ENCODE data around the gene FGF8. TPM values are rescaled to one million over a fixed set of nuclear protein-coding genes. Genes with fewer than 3 reads are reported as not detected.
A peak's percentile ranks its signal among the peaks of the same experiment; 100 is the strongest.

FGF8 gene
- total RNA-seq, 4 donors from 2014 or later, result not detected

DNA sequence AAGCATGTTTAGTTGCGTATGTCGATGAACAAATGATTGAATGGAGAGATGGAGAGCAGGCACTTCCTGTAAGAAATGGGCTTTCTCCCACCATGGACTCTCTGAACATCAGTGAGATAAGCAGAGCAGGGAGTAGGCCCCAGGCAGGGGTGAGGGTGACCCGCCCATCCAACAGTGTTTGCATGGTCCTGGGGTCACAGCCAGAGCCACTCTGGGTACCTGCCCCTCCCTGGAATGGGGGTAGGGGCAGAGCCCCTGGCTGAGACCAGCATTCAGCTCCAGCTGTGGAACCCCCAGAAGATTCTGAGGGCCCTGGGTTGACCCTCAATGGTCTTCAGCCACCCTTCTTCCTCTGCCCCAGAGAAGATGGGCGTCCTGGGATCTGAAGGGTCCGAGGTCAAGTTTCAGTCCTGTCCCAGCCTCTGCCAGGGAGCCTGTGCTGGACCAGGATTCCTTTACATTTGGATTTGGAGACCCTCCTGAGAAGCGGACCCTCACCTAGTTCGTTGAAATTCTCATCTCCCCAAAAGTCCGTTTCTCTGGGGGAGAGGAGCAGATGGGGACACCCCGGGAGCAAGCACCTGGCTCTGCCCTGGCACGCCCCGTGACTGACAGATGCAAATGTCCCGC, 2.4 kb upstream of the FGF8 start:
- H3K4me3 ChIP-seq, result no peak overlapping the region
- H3K36me3 ChIP-seq, result no peaks in the 10 kb centered on the region
- WGBS, 2 donors, result 55 to 58% methylated on average over 11 of the region's 12 CpGs
- H3K9me3 ChIP-seq, result no peaks in the 10 kb centered on the region
- no peak overlapping the region for H3K27ac ChIP-seq
- H3K27me3 ChIP-seq, result peaks cover 0 to 65% of the 10 kb centered on the region in 2 donors
- H3K4me1 ChIP-seq, result peaks cover 0 to 74% (median 26%) of the 10 kb centered on the region in 4 donors
- no peak for DNase-seq (ENCODE audit: low spot score in 2 of 2)
- no peak for TF ChIP-seq EP300 (IDR thresholded peaks at IDR 0.05)
- TF ChIP-seq CTCF (IDR thresholded peaks at IDR 0.05), result no peak

DNA sequence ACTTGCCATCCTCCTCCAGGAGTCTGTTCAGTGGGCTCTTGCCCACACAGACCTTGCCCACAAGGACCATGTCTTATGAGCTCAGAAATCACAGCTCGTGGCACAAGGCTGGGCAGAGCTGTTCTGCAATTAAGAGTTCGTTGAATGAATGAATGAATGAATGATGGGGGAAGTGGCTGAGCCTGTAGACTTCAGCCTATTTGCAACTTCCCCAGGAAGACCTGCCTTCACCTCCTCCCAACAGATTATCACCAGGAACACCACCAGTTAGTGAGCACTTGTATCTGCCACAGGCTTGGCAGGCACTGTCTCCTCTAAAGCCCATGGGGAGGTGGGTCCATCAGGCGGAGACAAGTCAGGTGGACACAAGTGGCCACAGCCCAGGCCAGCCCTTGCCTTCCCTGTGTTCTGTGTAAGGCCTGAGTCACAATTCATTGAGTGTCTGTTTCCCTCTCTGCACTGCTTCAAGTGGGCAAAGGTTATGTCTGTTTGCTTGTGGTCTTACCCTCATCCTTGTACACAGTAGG, 1.8 kb upstream of the FGF8 start:
- 97 to 98% methylated on average over 3 of the region's 3 CpGs for WGBS, 2 donors
- Histone ChIP-seq H3K9me3 (no peaks in the 10 kb centered on the region), H3K27me3 (peaks cover 0 to 71% of the 10 kb centered on the region in 2 donors), H3K4me1 (peaks cover 0 to 71% (median 24%) of the 10 kb centered on the region in 4 donors), H3K27ac (no peak overlapping the region), H3K4me3 (no peak overlapping the region), H3K36me3 (no peaks in the 10 kb centered on the region)
- TF ChIP-seq POLR2A (IDR thresholded peaks at IDR 0.05), result no peak
- TF ChIP-seq EP300 (IDR thresholded peaks at IDR 0.05), result no peak
- TF ChIP-seq CTCF (IDR thresholded peaks at IDR 0.05), result no peak
- no peak for DNase-seq (ENCODE audit: low spot score in 2 of 2)

- H3K36me3 ChIP-seq, result no peaks in the 10 kb centered on the region
- peaks cover 0 to 85% of the 10 kb centered on the region in 2 donors for H3K27me3 ChIP-seq
- TF ChIP-seq CTCF (IDR thresholded peaks at IDR 0.05) (no peak), POLR2A (IDR thresholded peaks at IDR 0.05) (no peak), EP300 (IDR thresholded peaks at IDR 0.05) (no peak)
- no peaks in the 10 kb centered on the region for H3K9me3 ChIP-seq
- peaks cover 0 to 57% (median 23%) of the 10 kb centered on the region in 4 donors for H3K4me1 ChIP-seq
- peak overlapping the region in 1 of 4 donors; percentile 26 for H3K4me3 ChIP-seq
- DNase-seq (ENCODE audit: low spot score in 2 of 2), result no peak
- no peak overlapping the region for H3K27ac ChIP-seq
- 9% methylated on average over 28 to 38 of the region's 74 CpGs for WGBS, 2 donors
These were observed 375 bp upstream of the FGF8 start for GRCh38 chr10:101776161-101776817.

- no peak overlapping the region for H3K4me3 ChIP-seq
- TF ChIP-seq POLR2A (IDR thresholded peaks at IDR 0.05) (no peak), CTCF (IDR thresholded peaks at IDR 0.05) (no peak), EP300 (IDR thresholded peaks at IDR 0.05) (no peak)
- H3K9me3 ChIP-seq, result no peaks in the 10 kb centered on the region
- no peak for DNase-seq (ENCODE audit: low spot score in 2 of 2)
- WGBS, 2 donors, result 15% methylated on average over 21 to 27 of the region's 32 CpGs
- H3K27ac ChIP-seq, result no peak overlapping the region
- peaks cover 0 to 7% (median 0%) of the 10 kb centered on the region in 3 donors for H3K36me3 ChIP-seq
- peaks cover 0 to 86% of the 10 kb centered on the region in 2 donors for H3K27me3 ChIP-seq
- H3K4me1 ChIP-seq, result peaks cover 0 to 44% (median 18%) of the 10 kb centered on the region in 4 donors
These were observed 1.2 kb downstream of the FGF8 start for GRCh38 chr10:101774589-101775272.

All from tibial nerve (tissue), 4 donors.